ENCODE results near the gene FRS2.
A peak's percentile ranks its signal among the peaks of the same experiment; 100 is the strongest.

- TF ChIP-seq CTCF (conservative IDR thresholded peaks at IDR 0.05) = peak; percentile 47; the same call in 1 of the 2 replicates
- TF ChIP-seq EZH2 (IDR thresholded peaks at IDR 0.05; ENCODE audit: low read depth) = no peak
Measured at GRCh38 chr12:69470189-69471075, at the start of gene FRS2.

Measured in PC-9 (cell line).